PFSK-1 (cell line): ENCODE measurements around the gene SLC2A4.

Source experiments
- POLR2AphosphoS5 ChIP-seq: IDR thresholded peaks from 2 replicates; pipeline ENCODE4 v1.6.1; 2012; ENCODE audit warnings: low read depth, mild to moderate bottlenecking, control low read depth, low read length, moderate library complexity
- SIN3A ChIP-seq: IDR thresholded peaks from 2 replicates; pipeline ENCODE4 v1.6.1; 2012; ENCODE audit warnings: mild to moderate bottlenecking, low read length, moderate library complexity, borderline replicate concordance; ENCODE audit not compliant: insufficient read depth
- TAF1 ChIP-seq: IDR thresholded peaks from 2 replicates; pipeline ENCODE4 v1.6.1; 2012; ENCODE audit warnings: low read length, control low read depth, borderline replicate concordance; ENCODE audit not compliant: insufficient read depth
- TF ChIP-seq, protein P1 (sequence below), 2 experiments: IDR thresholded peaks; 2 replicates each; pipeline versions ENCODE4 v1.6.1 to v1.8.0; 2011 to 2012; ENCODE audit warnings: low read depth in 2 of 2, low read length in 2 of 2, control low read depth in 1 of 2, inconsistent platforms in 1 of 2, mild to moderate bottlenecking in 1 of 2, moderate library complexity in 1 of 2; ENCODE audit not compliant: insufficient read depth in 1 of 2

DNA sequence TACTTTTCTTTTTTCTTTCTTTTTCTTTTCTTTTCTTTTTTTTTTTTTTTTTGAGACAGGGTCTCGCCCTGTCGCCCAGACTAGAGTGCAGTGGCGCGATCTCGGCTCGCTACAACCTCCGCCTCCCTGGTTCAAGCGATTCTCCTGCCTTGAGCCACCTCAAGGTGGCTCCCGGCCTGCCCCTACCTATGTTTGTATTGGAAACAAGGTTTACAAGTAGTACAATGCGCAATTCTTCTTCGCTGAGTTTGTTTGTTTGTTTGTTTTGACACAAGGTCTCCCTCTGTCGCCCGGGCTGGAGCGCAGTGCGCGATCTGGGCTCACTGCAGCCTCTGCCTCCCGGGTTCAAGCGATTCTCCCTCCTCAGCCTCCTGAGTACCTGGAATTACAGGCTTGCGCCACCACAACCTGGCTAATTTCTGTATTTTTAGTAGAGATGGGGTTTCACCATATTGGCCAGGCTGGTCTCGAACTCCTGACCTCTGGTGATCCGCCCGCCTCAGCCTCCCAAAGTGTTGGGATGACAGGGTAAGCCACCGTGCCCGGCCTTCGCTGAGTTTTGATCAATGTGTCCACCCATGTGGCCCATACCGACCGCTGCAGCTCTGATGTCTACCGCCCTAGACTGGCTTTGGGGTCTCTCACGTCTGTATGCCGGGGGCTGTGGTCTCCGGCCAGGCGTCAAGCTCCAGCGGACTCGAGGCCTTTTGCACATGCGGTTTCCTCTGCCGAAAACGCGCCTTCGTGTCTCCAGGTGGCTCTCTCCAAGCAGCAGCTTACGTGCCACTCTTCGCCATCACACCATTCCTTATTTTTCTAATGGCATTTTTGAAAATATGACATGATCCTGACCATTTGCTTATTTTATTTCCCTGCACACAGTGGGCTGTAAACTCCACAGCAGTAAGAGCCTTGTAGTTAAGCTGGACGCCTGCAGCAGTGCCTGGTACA is 14.0 kb downstream of the SLC2A4 start:
- no peak for TF ChIP-seq TAF1
- TF ChIP-seq POLR2AphosphoS5 = no peak
- TF ChIP-seq, protein P1, sequence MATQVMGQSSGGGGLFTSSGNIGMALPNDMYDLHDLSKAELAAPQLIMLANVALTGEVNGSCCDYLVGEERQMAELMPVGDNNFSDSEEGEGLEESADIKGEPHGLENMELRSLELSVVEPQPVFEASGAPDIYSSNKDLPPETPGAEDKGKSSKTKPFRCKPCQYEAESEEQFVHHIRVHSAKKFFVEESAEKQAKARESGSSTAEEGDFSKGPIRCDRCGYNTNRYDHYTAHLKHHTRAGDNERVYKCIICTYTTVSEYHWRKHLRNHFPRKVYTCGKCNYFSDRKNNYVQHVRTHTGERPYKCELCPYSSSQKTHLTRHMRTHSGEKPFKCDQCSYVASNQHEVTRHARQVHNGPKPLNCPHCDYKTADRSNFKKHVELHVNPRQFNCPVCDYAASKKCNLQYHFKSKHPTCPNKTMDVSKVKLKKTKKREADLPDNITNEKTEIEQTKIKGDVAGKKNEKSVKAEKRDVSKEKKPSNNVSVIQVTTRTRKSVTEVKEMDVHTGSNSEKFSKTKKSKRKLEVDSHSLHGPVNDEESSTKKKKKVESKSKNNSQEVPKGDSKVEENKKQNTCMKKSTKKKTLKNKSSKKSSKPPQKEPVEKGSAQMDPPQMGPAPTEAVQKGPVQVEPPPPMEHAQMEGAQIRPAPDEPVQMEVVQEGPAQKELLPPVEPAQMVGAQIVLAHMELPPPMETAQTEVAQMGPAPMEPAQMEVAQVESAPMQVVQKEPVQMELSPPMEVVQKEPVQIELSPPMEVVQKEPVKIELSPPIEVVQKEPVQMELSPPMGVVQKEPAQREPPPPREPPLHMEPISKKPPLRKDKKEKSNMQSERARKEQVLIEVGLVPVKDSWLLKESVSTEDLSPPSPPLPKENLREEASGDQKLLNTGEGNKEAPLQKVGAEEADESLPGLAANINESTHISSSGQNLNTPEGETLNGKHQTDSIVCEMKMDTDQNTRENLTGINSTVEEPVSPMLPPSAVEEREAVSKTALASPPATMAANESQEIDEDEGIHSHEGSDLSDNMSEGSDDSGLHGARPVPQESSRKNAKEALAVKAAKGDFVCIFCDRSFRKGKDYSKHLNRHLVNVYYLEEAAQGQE (IDR thresholded peaks at IDR 0.05; ENCODE audit: insufficient read depth in 1 of 2, low read depth in 2 of 2, low read length in 2 of 2) = no peak
- no peak for TF ChIP-seq SIN3A
